A549 (cell line): ENCODE results near the gene MOK. TPM values are rescaled to one million over a fixed set of nuclear protein-coding genes. Genes with fewer than 3 reads are reported as not detected.

ENCODE experiments used
- ATAC-seq, 2 experiments: fragments of 200-7000 bp in 1 of 2; fragments of >200 bp in 1 of 2; cut with Nextera tagmentation in 1 of 2; cut with Tn5 transposase in 1 of 2; 3 replicates each; pipeline versions ENCODE4 v1.8.0 to v1.9.1; 2018 to 2020; ENCODE audit warnings: mild to moderate bottlenecking in 1 of 2, moderate library complexity in 1 of 2
- CTCF ChIA-PET: fragments of 300-600 bp; sonication (Branson Sonifier 250); formaldehyde crosslinking; extraction: SDS; loops from one replicate; lab custom pipeline; 2021; ENCODE audit warnings: antibody characterized with exemption, inconsistent platforms; lab: Yijun Ruan, JAX
- POLR2A ChIA-PET: fragments of 350-600 bp; formaldehyde crosslinking; extraction: SDS; loops from one replicate; lab custom pipeline; 2021; ENCODE audit warnings: antibody characterized with exemption, inconsistent platforms; lab: Yijun Ruan, JAX
- DNase-seq, 2 experiments: peaks; one replicate each; pipeline versions ENCODE4 v3.0.0 to v3.0.0-alpha.2; 2011 to 2016; ENCODE audit warnings: low read depth in 1 of 2, low spot score in 1 of 2
- FAIRE-seq: peaks from 2 replicates; lab custom pipeline; 2011; peaks lifted over from hg19 to GRCh38; lab: Jason Lieb, UNC
- H3K27ac ChIP-seq, 2 experiments: fragments of >200 bp; sonication (Bioruptor Twin); formaldehyde crosslinking; 3 replicates each; pipeline ENCODE4 v1.5.1; 2016 to 2017
- H3K4me1 ChIP-seq: fragments of >200 bp; sonication (Bioruptor Twin); formaldehyde crosslinking; 3 replicates; pipeline ENCODE4 v1.6.1; 2016
- H3K4me2 ChIP-seq: fragments of >200 bp; sonication (Bioruptor Twin); formaldehyde crosslinking; 3 replicates; pipeline ENCODE4 v1.6.1; 2016
- H3K4me3 ChIP-seq: fragments of >200 bp; sonication (Bioruptor Twin); formaldehyde crosslinking; 3 replicates; pipeline ENCODE4 v1.5.1; 2016
- H3K9me3 ChIP-seq: fragments of >200 bp; sonication (Bioruptor Twin); formaldehyde crosslinking; 3 replicates; pipeline ENCODE4 v1.6.1; 2016
- BCL3 ChIP-seq: fragments of >200 bp; sonication (Bioruptor Twin); formaldehyde crosslinking; IDR thresholded peaks from 3 replicates; pipeline ENCODE4 v1.6.1; 2016
- CBX2 ChIP-seq: fragments of 200-600 bp; sonication (generic); IDR thresholded peaks from 2 replicates; pipeline ENCODE4 v1.6.1; 2016; ENCODE audit warnings: low read depth, mild to moderate bottlenecking, borderline replicate concordance
- E2F6 ChIP-seq: IDR thresholded peaks from 2 replicates; pipeline ENCODE4 v1.6.1; 2012; ENCODE audit warnings: low read depth, borderline replicate concordance
- EHMT2 ChIP-seq: fragments of 200-600 bp; sonication (generic); IDR thresholded peaks from 2 replicates; pipeline ENCODE4 v1.6.1; 2016; ENCODE audit warnings: antibody characterized with exemption, low read depth, mild to moderate bottlenecking, moderate library complexity
- ELK1 ChIP-seq: fragments of 150-350 bp; IDR thresholded peaks from 2 replicates; pipeline ENCODE4 v1.6.1; 2014; ENCODE audit warnings: low read depth, mild to moderate bottlenecking, low read length
- EP300 ChIP-seq, 2 experiments: fragments of >200 bp; sonication (Bioruptor Twin); formaldehyde crosslinking; IDR thresholded peaks; 2 replicates in 1 of 2; 3 replicates in 1 of 2; pipeline ENCODE4 v1.6.1; 2016 to 2017
- FOSB ChIP-seq: fragments of 250-450 bp; sonication (Bioruptor Pico); IDR thresholded peaks from 2 replicates; pipeline ENCODE4 v1.5.0; 2020; ENCODE audit warnings: mild to moderate bottlenecking, moderate library complexity
- FOSL2 ChIP-seq, 2 experiments: fragments of 450-650 bp in 1 of 2; fragments of >200 bp in 1 of 2; sonication (Bioruptor Twin) in 1 of 2; formaldehyde crosslinking; IDR thresholded peaks; 2 replicates each; pipeline versions ENCODE4 v1.5.0 to v1.6.1; 2016 to 2020; ENCODE audit warnings: mild to moderate bottlenecking in 1 of 2, moderate library complexity in 1 of 2
- HDAC2 ChIP-seq: fragments of 200-600 bp; sonication (generic); IDR thresholded peaks from 2 replicates; pipeline ENCODE4 v1.6.1; 2016
- JUN ChIP-seq, 2 experiments: fragments of >200 bp; sonication (Bioruptor Twin); formaldehyde crosslinking; IDR thresholded peaks; 2 replicates in 1 of 2; 3 replicates in 1 of 2; pipeline ENCODE4 v1.6.1; 2016 to 2017
- PBX3 ChIP-seq: IDR thresholded peaks from 2 replicates; pipeline ENCODE4 v1.6.1; 2012
- POLR2AphosphoS2 ChIP-seq: conservative IDR thresholded peaks from 2 replicates; pipeline ENCODE4 v1.6.1; 2012; ENCODE audit warnings: low read length, improper control_type of control experiment, inconsistent platforms
- REST ChIP-seq: fragments of 200-600 bp; sonication (generic); IDR thresholded peaks from 2 replicates; pipeline ENCODE4 v1.6.1; 2016; ENCODE audit warnings: antibody characterized with exemption, mild to moderate bottlenecking, moderate library complexity
- RFX5 ChIP-seq: fragments of 450-650 bp; IDR thresholded peaks from 2 replicates; pipeline ENCODE4 v1.7.1; 2014; ENCODE audit warnings: antibody characterized with exemption, mild to moderate bottlenecking, moderate library complexity
- TFCP2L1 ChIP-seq: fragments of 250-450 bp; sonication (Bioruptor Pico); IDR thresholded peaks from 2 replicates; pipeline ENCODE4 v1.5.0; 2021; ENCODE audit warnings: mild to moderate bottlenecking
- USF2 ChIP-seq: fragments of 450-650 bp; IDR thresholded peaks from 2 replicates; pipeline ENCODE4 v1.6.1; 2014; ENCODE audit warnings: antibody characterized with exemption
- ZFP36 ChIP-seq: fragments of 450-650 bp; IDR thresholded peaks from 2 replicates; pipeline ENCODE4 v1.6.1; 2014; ENCODE audit warnings: borderline replicate concordance; ENCODE audit not compliant: partially characterized antibody
- ZNF302 ChIP-seq: fragments of 250-450 bp; sonication (Bioruptor Pico); IDR thresholded peaks from 2 replicates; pipeline ENCODE4 v1.9.0; 2021; ENCODE audit warnings: inconsistent platforms, mild to moderate bottlenecking, moderate library complexity
- WGBS: methylation state at CpG from one replicate; pipeline ENCODE4 v1.1.6; 2017; ENCODE audit errors: missing lambda C conversion rate; 5-methylcytosine and 5-hydroxymethylcytosine counted together
- polyA plus RNA-seq, 4 experiments: library from polyadenylated mRNA; depleted of rRNA in 3 of 4; stranded (reverse); fragments of >200 nt; fragmentation: RNase III in 1 of 4; extraction: RNeasy Plus Mini Kit Qiagen cat#74134 plus additional on column Dnase treatment in 1 of 4; gene quantifications; 2 replicates in 3 of 4; 3 replicates in 1 of 4; pipeline ENCODE4 v1.2.3, GENCODE V29; 2011 to 2017

Gene MOK
- polyA plus RNA-seq, 2 of the 4 experiments (the other 2 are of a cell fraction): 12.6 to 18.5 TPM

- CTCF ChIA-PET: interaction anchor here (1.2 to 2.7 kb wide), 3 partner anchors 27 to 102 kb away, joined by 3 to 22 read pairs (median 9); no protein-coding TSS in a partner anchor
- H3K9me3 ChIP-seq: no peaks in the 10 kb centered on the region
- no peaks in the 10 kb centered on the region for H3K4me1 ChIP-seq
- no peak overlapping the region for H3K4me2 ChIP-seq
- DNase-seq: no peak
- TF ChIP-seq POLR2AphosphoS2: no peak
- TF ChIP-seq BCL3: no peak
- no peak for TF ChIP-seq EHMT2
- TF ChIP-seq JUN (IDR thresholded peaks at IDR 0.05): no peak
- TF ChIP-seq FOSL2 (IDR thresholded peaks at IDR 0.05): no peak
- no peak for TF ChIP-seq FOSL2 (CRISPR knock-in tag; IDR thresholded peaks at IDR 0.05)
- TF ChIP-seq ELK1: no peak
- TF ChIP-seq REST: no peak
- TF ChIP-seq RFX5: no peak
- no peak for TF ChIP-seq FOSB (CRISPR knock-in tag)
- no peak for TF ChIP-seq E2F6
- no peak for TF ChIP-seq EP300 (IDR thresholded peaks at IDR 0.05)
- no peak for TF ChIP-seq TFCP2L1 (CRISPR knock-in tag)
- no peak for TF ChIP-seq ZNF302
- no peak for TF ChIP-seq USF2
- no peak for TF ChIP-seq ZFP36
- no peak for TF ChIP-seq HDAC2
- no peak for TF ChIP-seq CBX2
- no peak for TF ChIP-seq PBX3
- TF ChIP-seq, all 56 proteins: peak for 0
- H3K4me3 ChIP-seq: no peak overlapping the region
- no peak for ATAC-seq
- WGBS: 92% methylated on average over 12 of the region's 12 CpGs
- POLR2A ChIA-PET: no interaction called here
- H3K27ac ChIP-seq: no peak overlapping the region
- no peak for FAIRE-seq
Measured at GRCh38 chr14:102215071-102215470, 89.9 kb downstream of the MOK start.
